ENCODE data around the gene CCL26.

Gene CCL26

DNA sequence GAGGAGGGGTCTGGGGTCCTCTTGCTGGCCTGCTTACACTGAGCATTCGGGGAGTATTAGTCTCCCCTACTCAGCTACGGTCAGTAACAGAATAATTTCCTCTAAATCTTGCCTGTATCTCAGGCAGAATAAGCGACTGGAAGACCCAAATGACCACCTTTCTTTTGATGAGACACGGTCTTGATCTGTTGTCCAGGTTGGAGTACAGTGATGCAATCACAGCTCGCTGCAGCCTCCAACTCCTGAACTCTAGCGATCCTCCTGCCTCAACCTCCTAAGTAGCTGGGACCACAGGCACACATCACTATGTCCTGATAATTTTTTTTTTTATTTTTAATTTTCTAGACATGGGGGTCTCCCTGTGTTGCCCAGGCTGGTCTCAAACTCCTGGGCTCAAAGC, 24.4 kb upstream of the CCL26 start:
- Histone ChIP-seq H3K4me1 (ENCODE audit: control insufficient read depth, insufficient read depth, low read length) (no peaks in the 10 kb centered on the region), H3K27ac (ENCODE audit: extremely low read depth, low read depth, low read length) (no peak overlapping the region), H3K9me3 (ENCODE audit: control insufficient read depth, insufficient read depth, low read depth, low read length) (no peaks in the 10 kb centered on the region), H3K36me3 (ENCODE audit: control insufficient read depth in 2 of 2, insufficient read depth in 1 of 2, low read length in 2 of 2) (no peaks in the 10 kb centered on the region), H3K4me3 (ENCODE audit: low read depth, low read length) (no peak overlapping the region)
- ChIA-PET POLR2A (interaction anchor here (1.0 kb wide), 1 partner anchor 13 kb away, joined by 3 read pairs; no protein-coding TSS in a partner anchor), CTCF (no interaction called here)
- no peak for TF ChIP-seq ZNF341 (tag by site-specific recombination; IDR thresholded peaks at IDR 0.05; ENCODE audit: low read depth)
- no peak for TF ChIP-seq GLI4 (tag by site-specific recombination; IDR thresholded peaks at IDR 0.05)
- TF ChIP-seq, protein P1, sequence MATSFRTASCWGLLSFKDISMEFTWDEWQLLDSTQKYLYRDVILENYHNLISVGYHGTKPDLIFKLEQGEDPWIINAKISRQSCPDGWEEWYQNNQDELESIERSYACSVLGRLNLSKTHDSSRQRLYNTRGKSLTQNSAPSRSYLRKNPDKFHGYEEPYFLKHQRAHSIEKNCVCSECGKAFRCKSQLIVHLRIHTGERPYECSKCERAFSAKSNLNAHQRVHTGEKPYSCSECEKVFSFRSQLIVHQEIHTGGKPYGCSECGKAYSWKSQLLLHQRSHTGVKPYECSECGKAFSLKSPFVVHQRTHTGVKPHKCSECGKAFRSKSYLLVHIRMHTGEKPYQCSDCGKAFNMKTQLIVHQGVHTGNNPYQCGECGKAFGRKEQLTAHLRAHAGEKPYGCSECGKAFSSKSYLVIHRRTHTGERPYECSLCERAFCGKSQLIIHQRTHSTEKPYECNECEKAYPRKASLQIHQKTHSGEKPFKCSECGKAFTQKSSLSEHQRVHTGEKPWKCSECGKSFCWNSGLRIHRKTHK (tag by site-specific recombination; IDR thresholded peaks at IDR 0.05): no peak
- no peak for TF ChIP-seq ZNF585B (tag by site-specific recombination; IDR thresholded peaks at IDR 0.05)
- TF ChIP-seq, protein P2, sequence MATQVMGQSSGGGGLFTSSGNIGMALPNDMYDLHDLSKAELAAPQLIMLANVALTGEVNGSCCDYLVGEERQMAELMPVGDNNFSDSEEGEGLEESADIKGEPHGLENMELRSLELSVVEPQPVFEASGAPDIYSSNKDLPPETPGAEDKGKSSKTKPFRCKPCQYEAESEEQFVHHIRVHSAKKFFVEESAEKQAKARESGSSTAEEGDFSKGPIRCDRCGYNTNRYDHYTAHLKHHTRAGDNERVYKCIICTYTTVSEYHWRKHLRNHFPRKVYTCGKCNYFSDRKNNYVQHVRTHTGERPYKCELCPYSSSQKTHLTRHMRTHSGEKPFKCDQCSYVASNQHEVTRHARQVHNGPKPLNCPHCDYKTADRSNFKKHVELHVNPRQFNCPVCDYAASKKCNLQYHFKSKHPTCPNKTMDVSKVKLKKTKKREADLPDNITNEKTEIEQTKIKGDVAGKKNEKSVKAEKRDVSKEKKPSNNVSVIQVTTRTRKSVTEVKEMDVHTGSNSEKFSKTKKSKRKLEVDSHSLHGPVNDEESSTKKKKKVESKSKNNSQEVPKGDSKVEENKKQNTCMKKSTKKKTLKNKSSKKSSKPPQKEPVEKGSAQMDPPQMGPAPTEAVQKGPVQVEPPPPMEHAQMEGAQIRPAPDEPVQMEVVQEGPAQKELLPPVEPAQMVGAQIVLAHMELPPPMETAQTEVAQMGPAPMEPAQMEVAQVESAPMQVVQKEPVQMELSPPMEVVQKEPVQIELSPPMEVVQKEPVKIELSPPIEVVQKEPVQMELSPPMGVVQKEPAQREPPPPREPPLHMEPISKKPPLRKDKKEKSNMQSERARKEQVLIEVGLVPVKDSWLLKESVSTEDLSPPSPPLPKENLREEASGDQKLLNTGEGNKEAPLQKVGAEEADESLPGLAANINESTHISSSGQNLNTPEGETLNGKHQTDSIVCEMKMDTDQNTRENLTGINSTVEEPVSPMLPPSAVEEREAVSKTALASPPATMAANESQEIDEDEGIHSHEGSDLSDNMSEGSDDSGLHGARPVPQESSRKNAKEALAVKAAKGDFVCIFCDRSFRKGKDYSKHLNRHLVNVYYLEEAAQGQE (tag by site-specific recombination; IDR thresholded peaks at IDR 0.05): no peak

DNA sequence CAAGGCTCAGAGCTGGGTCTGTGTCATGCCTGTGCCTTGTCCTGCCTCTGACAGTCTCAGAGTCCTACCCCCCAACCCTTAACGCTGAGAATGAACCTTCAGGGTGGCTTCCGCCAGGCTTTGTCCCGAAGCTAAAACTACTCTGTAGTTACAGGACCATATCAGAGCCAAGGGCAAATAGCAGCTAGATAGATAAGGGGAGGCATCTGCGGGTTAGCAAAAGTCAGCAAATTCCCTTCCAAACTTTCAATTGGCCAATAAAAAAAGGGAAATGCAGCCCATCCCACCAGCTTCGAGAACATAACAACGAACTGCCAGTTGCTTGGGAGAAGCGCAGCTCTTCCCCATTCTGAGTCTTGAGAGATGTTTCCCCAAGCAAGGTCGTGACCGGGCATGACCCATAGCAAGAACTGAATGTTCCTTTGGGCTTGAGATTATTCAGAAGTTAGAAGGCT, 23.8 kb upstream of the CCL26 start:
- Histone ChIP-seq H3K36me3 (ENCODE audit: control insufficient read depth in 2 of 2, insufficient read depth in 1 of 2, low read length in 2 of 2) (no peaks in the 10 kb centered on the region), H3K27ac (ENCODE audit: extremely low read depth, low read depth, low read length) (no peak overlapping the region), H3K4me3 (ENCODE audit: low read depth, low read length) (no peak overlapping the region), H3K4me1 (ENCODE audit: control insufficient read depth, insufficient read depth, low read length) (no peaks in the 10 kb centered on the region), H3K9me3 (ENCODE audit: control insufficient read depth, insufficient read depth, low read depth, low read length) (no peaks in the 10 kb centered on the region)
- ChIA-PET CTCF (no interaction called here), POLR2A (interaction anchor here (1.0 kb wide), 1 partner anchor 13 kb away, joined by 3 read pairs; no protein-coding TSS in a partner anchor)
- TF ChIP-seq, protein P3, sequence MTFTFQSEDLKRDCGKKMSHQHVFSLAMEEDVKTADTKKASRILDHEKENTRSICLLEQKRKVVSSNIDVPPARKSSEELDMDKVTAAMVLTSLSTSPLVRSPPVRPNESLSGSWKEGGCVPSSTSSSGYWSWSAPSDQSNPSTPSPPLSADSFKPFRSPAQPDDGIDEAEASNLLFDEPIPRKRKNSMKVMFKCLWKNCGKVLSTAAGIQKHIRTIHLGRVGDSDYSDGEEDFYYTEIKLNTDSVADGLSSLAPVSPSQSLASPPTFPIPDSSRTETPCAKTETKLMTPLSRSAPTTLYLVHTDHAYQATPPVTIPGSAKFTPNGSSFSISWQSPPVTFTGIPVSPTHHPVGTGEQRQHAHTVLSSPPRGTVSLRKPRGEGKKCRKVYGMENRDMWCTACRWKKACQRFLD (tag by site-specific recombination; IDR thresholded peaks at IDR 0.05): no peak
- TF ChIP-seq ZNF157 (tag by site-specific recombination; IDR thresholded peaks at IDR 0.05) (no peak), ZNF510 (tag by site-specific recombination; IDR thresholded peaks at IDR 0.05; ENCODE audit: insufficient replicate concordance) (no peak), ZBTB20 (tag by site-specific recombination; IDR thresholded peaks at IDR 0.05) (no peak), RBAK (tag by site-specific recombination; IDR thresholded peaks at IDR 0.05) (no peak), PRDM1 (tag by site-specific recombination; IDR thresholded peaks at IDR 0.05) (no peak)
- TF ChIP-seq, protein P4, sequence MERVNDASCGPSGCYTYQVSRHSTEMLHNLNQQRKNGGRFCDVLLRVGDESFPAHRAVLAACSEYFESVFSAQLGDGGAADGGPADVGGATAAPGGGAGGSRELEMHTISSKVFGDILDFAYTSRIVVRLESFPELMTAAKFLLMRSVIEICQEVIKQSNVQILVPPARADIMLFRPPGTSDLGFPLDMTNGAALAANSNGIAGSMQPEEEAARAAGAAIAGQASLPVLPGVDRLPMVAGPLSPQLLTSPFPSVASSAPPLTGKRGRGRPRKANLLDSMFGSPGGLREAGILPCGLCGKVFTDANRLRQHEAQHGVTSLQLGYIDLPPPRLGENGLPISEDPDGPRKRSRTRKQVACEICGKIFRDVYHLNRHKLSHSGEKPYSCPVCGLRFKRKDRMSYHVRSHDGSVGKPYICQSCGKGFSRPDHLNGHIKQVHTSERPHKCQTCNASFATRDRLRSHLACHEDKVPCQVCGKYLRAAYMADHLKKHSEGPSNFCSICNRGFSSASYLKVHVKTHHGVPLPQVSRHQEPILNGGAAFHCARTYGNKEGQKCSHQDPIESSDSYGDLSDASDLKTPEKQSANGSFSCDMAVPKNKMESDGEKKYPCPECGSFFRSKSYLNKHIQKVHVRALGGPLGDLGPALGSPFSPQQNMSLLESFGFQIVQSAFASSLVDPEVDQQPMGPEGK (tag by site-specific recombination; IDR thresholded peaks at IDR 0.05): no peak

DNA sequence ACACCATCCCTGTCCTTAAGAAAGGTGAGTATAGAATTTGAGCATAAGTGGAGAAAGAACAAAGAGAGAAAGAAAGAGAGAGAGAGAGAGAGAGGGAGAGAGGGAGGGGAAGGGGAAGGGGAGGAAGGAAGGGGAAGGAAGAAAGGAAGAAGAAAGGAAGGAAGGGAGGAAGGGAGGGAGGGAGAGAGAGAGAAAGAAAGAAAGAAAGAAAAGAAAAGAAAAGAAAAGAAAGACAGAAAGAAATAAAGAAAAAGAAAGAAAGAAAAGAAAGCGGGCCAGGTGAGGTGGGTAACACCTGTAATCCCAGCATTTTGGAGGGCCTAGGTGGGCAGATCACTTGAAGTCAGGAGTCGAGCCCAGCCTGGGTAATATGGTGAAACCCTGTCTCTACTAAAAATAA, 21.7 kb upstream of the CCL26 start:
- H3K4me1 ChIP-seq (ENCODE audit: control insufficient read depth, insufficient read depth, low read length): no peaks in the 10 kb centered on the region
- CTCF ChIA-PET: interaction anchor here (0.7 kb wide), 2 partner anchors 43 to 226 kb away, joined by 3 read pairs; no protein-coding TSS in a partner anchor
- TF ChIP-seq ZNF76 (tag by site-specific recombination; IDR thresholded peaks at IDR 0.05; ENCODE audit: borderline replicate concordance, low read depth): no peak
- peak; percentile 65 for TF ChIP-seq ZNF366 (tag by site-specific recombination; conservative IDR thresholded peaks at IDR 0.05)

More for the DNA sequence above, 21.7 kb upstream of the CCL26 start:
- Histone ChIP-seq H3K9me3 (ENCODE audit: control insufficient read depth, insufficient read depth, low read depth, low read length) (no peaks in the 10 kb centered on the region), H3K4me3 (ENCODE audit: low read depth, low read length) (no peak overlapping the region), H3K27ac (ENCODE audit: extremely low read depth, low read depth, low read length) (no peak overlapping the region), H3K36me3 (ENCODE audit: control insufficient read depth in 2 of 2, insufficient read depth in 1 of 2, low read length in 2 of 2) (no peaks in the 10 kb centered on the region)
- POLR2A ChIA-PET: no interaction called here

All from HEK293 (cell line).